NCI-H2196 (cell line): Measurements from ENCODE around the gene SERP2.
A peak's percentile ranks its signal among the peaks of the same experiment; 100 is the strongest.
"Not testable (repeated sequence)": the region's sequence is repeated elsewhere in the genome, so short reads cannot be mapped to it uniquely, and the experiment has no call there.

Experiments used
- DNase-seq: peaks from one replicate; lab custom pipeline; 2025; ENCODE audit not compliant: unreplicated experiment; lab: John Stamatoyannopoulos, UW

SERP2 gene

GRCh38 chr13:44373601-44374347, at the start of gene SERP2:
Gene SERP2, plus strand, starts transcription at chr13:44373824. Its CDS starts 202 bp downstream, at chr13:44374026.
- DNase-seq, result no peak

- DNase-seq, result no peak
These were observed 46.7 kb upstream of the SERP2 start for GRCh38 chr13:44326961-44327360.

- not testable (repeated sequence) for DNase-seq
These were observed 44.6 kb upstream of the SERP2 start for GRCh38 chr13:44329041-44329440.

- DNase-seq, result no peak
These were observed 43.6 kb upstream of the SERP2 start for GRCh38 chr13:44329909-44330545.

GRCh38 chr13:44331446-44331845, 42.2 kb upstream of the SERP2 start:
- no peak for DNase-seq

GRCh38 chr13:44331912-44332851, 41.4 kb upstream of the SERP2 start:
- peak; percentile 3 for DNase-seq

GRCh38 chr13:44333950-44334655, 39.5 kb upstream of the SERP2 start:
- DNase-seq, result no peak

- DNase-seq, result no peak
These were observed 38.9 kb upstream of the SERP2 start for GRCh38 chr13:44334751-44335150.

GRCh38 chr13:44336934-44337333, 36.7 kb upstream of the SERP2 start:
- no peak for DNase-seq

GRCh38 chr13:44337581-44337980, 36.0 kb upstream of the SERP2 start:
- DNase-seq, result no peak

GRCh38 chr13:44340508-44340907, 33.1 kb upstream of the SERP2 start:
- DNase-seq, result no peak

GRCh38 chr13:44342741-44343140, 30.9 kb upstream of the SERP2 start:
- DNase-seq, result no peak

GRCh38 chr13:44346534-44346933, 27.1 kb upstream of the SERP2 start:
- no peak for DNase-seq

GRCh38 chr13:44347301-44347700, 26.3 kb upstream of the SERP2 start:
- DNase-seq, result no peak

GRCh38 chr13:44347949-44348348, 25.7 kb upstream of the SERP2 start:
- DNase-seq, result no peak

- DNase-seq, result no peak
These were observed 22.7 kb upstream of the SERP2 start for GRCh38 chr13:44350775-44351504.

GRCh38 chr13:44351505-44351854, 22.1 kb upstream of the SERP2 start:
- DNase-seq, result no peak

- DNase-seq, result no peak
These were observed 21.4 kb upstream of the SERP2 start for GRCh38 chr13:44352202-44352601.

- no peak for DNase-seq
These were observed 21.0 kb upstream of the SERP2 start for GRCh38 chr13:44352671-44353070.

GRCh38 chr13:44354331-44354730, 19.3 kb upstream of the SERP2 start:
- DNase-seq, result no peak
